Activated CD4-positive, alpha-beta memory T cell treated with anti-CD3 and anti-CD28 coated beads, Interleukin-2, amount 10 ng/mL, durations not matched to agents 7 days and 5 days (primary cell): ENCODE measurements around the gene PROCR. TPM values are rescaled to one million over a fixed set of nuclear protein-coding genes. Genes with fewer than 3 reads are reported as not detected.
A peak's percentile ranks its signal among the peaks of the same experiment; 100 is the strongest.

ENCODE experiments used
- CTCF ChIA-PET: fragments of 350-600 bp; sonication (Branson Sonifier 250); formaldehyde crosslinking; loops from one replicate; lab custom pipeline; 2021; ENCODE audit warnings: antibody characterized with exemption, inconsistent platforms; lab: Charles Lee
- POLR2A ChIA-PET: fragments of 350-600 bp; sonication (Branson Sonifier 250); formaldehyde crosslinking; loops from one replicate; lab custom pipeline; 2021; ENCODE audit warnings: antibody characterized with exemption; lab: Charles Lee
- DNase-seq: peaks from one replicate; pipeline ENCODE4 v3.0.0-alpha.2; 2020
- H3K27ac Mint-ChIP-seq: one replicate; pipeline ENCODE4 v1.8.0; 2021; ENCODE audit warnings: mild to moderate bottlenecking, mixed read lengths
- H3K27me3 Mint-ChIP-seq: one replicate; pipeline ENCODE4 v1.8.0; 2021; ENCODE audit warnings: mixed read lengths
- H3K36me3 Mint-ChIP-seq: one replicate; pipeline ENCODE4 v1.8.0; 2021; ENCODE audit warnings: low read depth, mixed read lengths
- H3K4me1 Mint-ChIP-seq: one replicate; pipeline ENCODE4 v1.8.0; 2021; ENCODE audit warnings: mixed read lengths
- H3K4me3 Mint-ChIP-seq: one replicate; pipeline ENCODE4 v1.8.0; 2021; ENCODE audit warnings: mild to moderate bottlenecking, mixed read lengths
- H3K9me3 Mint-ChIP-seq: one replicate; pipeline ENCODE4 v1.8.0; 2021; ENCODE audit warnings: mixed read lengths
- total RNA-seq, 2 experiments: library from RNA; stranded (reverse); gene quantifications; one replicate each; pipeline ENCODE4 v1.2.3, GENCODE V29; 2021

Gene PROCR
- total RNA-seq: under 1 TPM; 0.88 to 0.95 TPM

GRCh38 chr20:35171753-35172433 is at the start of gene PROCR:
Gene PROCR (plus strand): TSS chr20:35172072. CDS start chr20:35172155, 83 bp downstream.
- DNase-seq: no peak
- CTCF ChIA-PET: no interaction called here
- no peak within 1 kb of the TSS for H3K27ac Mint-ChIP-seq

DNA sequence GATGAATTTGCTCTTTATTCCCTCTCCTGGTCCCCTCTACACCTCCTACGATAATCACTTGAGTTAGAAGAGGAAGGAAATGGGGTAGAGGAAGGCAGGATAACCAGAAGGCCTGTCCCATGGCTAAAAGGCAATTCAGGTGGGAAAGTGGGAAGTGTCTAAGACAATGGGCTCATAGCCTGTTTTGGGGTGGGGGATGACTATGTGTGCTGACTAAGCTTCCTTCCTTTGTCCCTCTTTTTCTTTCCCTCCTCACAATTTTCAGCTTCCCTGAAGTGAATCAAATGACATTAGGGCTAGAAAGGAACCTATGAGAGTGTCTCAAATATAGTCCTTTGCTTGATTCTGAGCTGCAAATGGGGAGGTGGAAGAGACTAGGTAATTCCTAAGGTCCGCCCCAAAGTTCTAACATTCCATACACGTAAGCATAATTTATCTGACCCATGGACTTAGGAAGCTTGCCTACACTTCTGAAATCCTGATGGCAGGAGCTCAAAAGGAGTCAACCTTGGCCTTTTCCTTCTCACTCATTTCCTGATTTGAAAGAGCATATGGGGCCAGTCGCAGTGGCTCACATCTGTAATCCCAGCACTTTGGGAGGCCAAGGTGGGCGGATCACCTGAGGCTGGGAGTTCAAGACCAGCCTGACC is 49.0 kb upstream of the PROCR start:
- CTCF ChIA-PET: interaction anchor here (1.2 kb wide), 1 partner anchor 27 kb away, joined by 3 read pairs; no protein-coding TSS in a partner anchor
- POLR2A ChIA-PET: no interaction called here
- Mint-ChIP-seq H3K4me1 (peaks cover 9% of the 10 kb centered on the region), H3K4me3 (no peak overlapping the region), H3K36me3 (peaks cover 71% of the 10 kb centered on the region), H3K27ac (no peak overlapping the region), H3K9me3 (no peaks in the 10 kb centered on the region), H3K27me3 (no peaks in the 10 kb centered on the region)
- no peak for DNase-seq

More at GRCh38 chr20:35171753-35172433, at the start of gene PROCR:
- H3K4me1 Mint-ChIP-seq: peaks cover 13% of the 10 kb centered on the region
- no peaks in the 10 kb centered on the region for H3K27me3 Mint-ChIP-seq
- H3K4me3 Mint-ChIP-seq: peak within 1 kb of the TSS; percentile 48
- POLR2A ChIA-PET: no interaction called here
- no peaks in the 10 kb centered on the region for H3K9me3 Mint-ChIP-seq
- H3K36me3 Mint-ChIP-seq: no peaks in the 10 kb centered on the region

DNA sequence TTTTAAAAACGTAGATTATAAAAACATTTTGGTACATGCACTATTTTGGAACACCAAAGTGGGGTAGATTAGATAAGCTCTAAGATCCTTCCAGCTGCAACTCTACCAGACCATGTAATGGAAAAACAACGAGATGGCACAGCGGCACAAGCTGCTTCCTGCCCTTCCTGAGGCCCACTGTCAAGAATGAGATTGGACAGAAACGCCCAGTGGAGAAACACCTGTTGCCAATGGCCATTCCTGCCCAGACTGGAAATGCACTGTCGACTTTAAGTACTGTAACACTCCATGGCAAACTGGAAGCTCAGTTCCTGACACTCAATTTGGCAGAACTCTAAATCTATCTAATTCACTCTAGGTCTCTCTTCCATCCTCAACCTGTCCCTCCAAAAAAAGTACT is 46.1 kb upstream of the PROCR start:
- Mint-ChIP-seq H3K9me3 (no peaks in the 10 kb centered on the region), H3K27me3 (no peaks in the 10 kb centered on the region), H3K4me3 (no peak overlapping the region), H3K4me1 (peaks cover 4% of the 10 kb centered on the region), H3K36me3 (peaks cover 55% of the 10 kb centered on the region), H3K27ac (no peak overlapping the region)
- DNase-seq: no peak
- ChIA-PET CTCF (no interaction called here), POLR2A (no interaction called here)

DNA sequence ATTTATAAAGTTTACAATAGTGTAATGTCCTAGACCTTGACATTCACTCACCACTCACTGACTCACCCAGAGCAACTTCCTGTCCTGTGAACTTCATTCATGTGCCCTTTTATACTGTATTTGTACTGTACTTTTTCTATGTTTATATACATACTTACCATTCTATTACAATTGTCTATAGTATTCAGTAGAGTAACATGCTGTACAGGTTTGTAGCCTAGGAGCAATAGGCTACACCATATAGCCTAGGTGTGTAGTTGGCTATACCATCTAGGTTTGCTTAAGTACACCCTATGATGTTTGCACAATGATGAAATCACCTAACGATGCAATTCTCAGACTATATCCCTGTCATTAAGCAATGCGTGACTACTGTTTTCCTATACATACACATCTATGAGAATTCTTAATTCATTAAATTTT is 42.2 kb upstream of the PROCR start:
- peaks cover 53% of the 10 kb centered on the region for H3K36me3 Mint-ChIP-seq
- H3K4me3 Mint-ChIP-seq: no peak overlapping the region
- no peaks in the 10 kb centered on the region for H3K27me3 Mint-ChIP-seq
- ChIA-PET POLR2A (interaction anchor here (1.7 kb wide), 1 partner anchor 11 kb away, joined by 4 read pairs; no protein-coding TSS in a partner anchor), CTCF (no interaction called here)
- peaks cover 2% of the 10 kb centered on the region for H3K4me1 Mint-ChIP-seq
- H3K9me3 Mint-ChIP-seq: no peaks in the 10 kb centered on the region
- H3K27ac Mint-ChIP-seq: no peak overlapping the region
- no peak for DNase-seq

GRCh38 chr20:35131934-35132333 is 39.9 kb upstream of the PROCR start:
- peaks cover 2% of the 10 kb centered on the region for H3K4me1 Mint-ChIP-seq
- H3K9me3 Mint-ChIP-seq: no peaks in the 10 kb centered on the region
- no peak overlapping the region for H3K27ac Mint-ChIP-seq
- no peak overlapping the region for H3K4me3 Mint-ChIP-seq
- DNase-seq: no peak
- peaks cover 49% of the 10 kb centered on the region for H3K36me3 Mint-ChIP-seq
- ChIA-PET POLR2A (no interaction called here), CTCF (interaction anchor here (0.6 kb wide), 1 partner anchor 13 kb away, joined by 4 read pairs; no protein-coding TSS in a partner anchor)
- no peaks in the 10 kb centered on the region for H3K27me3 Mint-ChIP-seq

DNA sequence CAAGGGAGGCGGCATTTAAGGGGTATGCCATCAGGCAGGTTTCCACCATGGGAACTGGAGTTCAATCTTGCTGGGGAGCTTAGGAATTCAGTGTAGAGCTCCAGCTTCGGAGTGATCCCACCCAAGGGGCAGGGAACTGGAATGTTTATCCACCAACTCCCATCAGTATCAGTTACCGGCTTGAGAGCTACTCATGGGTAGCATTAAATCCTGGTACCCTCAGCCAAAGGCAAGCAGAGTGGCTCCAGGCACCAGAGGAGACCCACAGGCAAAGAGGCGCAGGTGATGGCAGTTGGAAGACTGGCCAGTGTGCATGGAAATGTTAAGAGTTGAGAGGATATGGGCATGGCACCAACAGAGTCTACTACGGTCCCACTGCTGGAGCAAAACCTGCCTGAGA is 38.8 kb upstream of the PROCR start:
- no peak for DNase-seq
- Mint-ChIP-seq H3K9me3 (no peaks in the 10 kb centered on the region), H3K4me3 (no peak overlapping the region), H3K36me3 (peaks cover 49% of the 10 kb centered on the region), H3K27me3 (no peaks in the 10 kb centered on the region), H3K27ac (no peak overlapping the region), H3K4me1 (peaks cover 2% of the 10 kb centered on the region)
- ChIA-PET CTCF (interaction anchor here (1.6 kb wide), 1 partner anchor 37 kb away, joined by 5 read pairs; no protein-coding TSS in a partner anchor), POLR2A (interaction anchor here (0.8 to 1.9 kb wide), 3 partner anchors 10 to 33 kb away, joined by 3 to 9 read pairs (median 3); partner anchors contain the start of gene EDEM2)

- Mint-ChIP-seq H3K27ac (peak overlapping the region; percentile 16), H3K36me3 (peaks cover 49% of the 10 kb centered on the region), H3K9me3 (no peaks in the 10 kb centered on the region), H3K27me3 (no peaks in the 10 kb centered on the region), H3K4me1 (peaks cover 2% of the 10 kb centered on the region), H3K4me3 (no peak overlapping the region)
- DNase-seq: no peak
- POLR2A ChIA-PET: interaction anchor here (1.9 kb wide), 1 partner anchor 13 kb away, joined by 9 read pairs; the partner anchor contains the start of gene EDEM2
- CTCF ChIA-PET: interaction anchor here (0.9 to 1.6 kb wide), 2 partner anchors 37 to 298 kb away, joined by 4 to 5 read pairs; no protein-coding TSS in a partner anchor
Observed at GRCh38 chr20:35133735-35134134, 38.1 kb upstream of the PROCR start.

GRCh38 chr20:35134472-35134871 is 37.4 kb upstream of the PROCR start:
- Mint-ChIP-seq H3K27me3 (no peaks in the 10 kb centered on the region), H3K27ac (no peak overlapping the region), H3K4me3 (no peak overlapping the region), H3K36me3 (peaks cover 49% of the 10 kb centered on the region), H3K4me1 (peaks cover 2% of the 10 kb centered on the region), H3K9me3 (no peaks in the 10 kb centered on the region)
- CTCF ChIA-PET: interaction anchor here (0.9 to 1.6 kb wide), 2 partner anchors 38 to 299 kb away, joined by 4 to 5 read pairs; no protein-coding TSS in a partner anchor
- no peak for DNase-seq
- POLR2A ChIA-PET: interaction anchor here (1.9 kb wide), 1 partner anchor 13 kb away, joined by 9 read pairs; the partner anchor contains the start of gene EDEM2

GRCh38 chr20:35134880-35135279 is 37.0 kb upstream of the PROCR start:
- Mint-ChIP-seq H3K36me3 (peaks cover 49% of the 10 kb centered on the region), H3K4me1 (no peaks in the 10 kb centered on the region), H3K9me3 (no peaks in the 10 kb centered on the region), H3K27me3 (no peaks in the 10 kb centered on the region), H3K27ac (no peak overlapping the region), H3K4me3 (no peak overlapping the region)
- DNase-seq: no peak
- POLR2A ChIA-PET: no interaction called here
- CTCF ChIA-PET: interaction anchor here (1.6 kb wide), 1 partner anchor 38 kb away, joined by 5 read pairs; no protein-coding TSS in a partner anchor

DNA sequence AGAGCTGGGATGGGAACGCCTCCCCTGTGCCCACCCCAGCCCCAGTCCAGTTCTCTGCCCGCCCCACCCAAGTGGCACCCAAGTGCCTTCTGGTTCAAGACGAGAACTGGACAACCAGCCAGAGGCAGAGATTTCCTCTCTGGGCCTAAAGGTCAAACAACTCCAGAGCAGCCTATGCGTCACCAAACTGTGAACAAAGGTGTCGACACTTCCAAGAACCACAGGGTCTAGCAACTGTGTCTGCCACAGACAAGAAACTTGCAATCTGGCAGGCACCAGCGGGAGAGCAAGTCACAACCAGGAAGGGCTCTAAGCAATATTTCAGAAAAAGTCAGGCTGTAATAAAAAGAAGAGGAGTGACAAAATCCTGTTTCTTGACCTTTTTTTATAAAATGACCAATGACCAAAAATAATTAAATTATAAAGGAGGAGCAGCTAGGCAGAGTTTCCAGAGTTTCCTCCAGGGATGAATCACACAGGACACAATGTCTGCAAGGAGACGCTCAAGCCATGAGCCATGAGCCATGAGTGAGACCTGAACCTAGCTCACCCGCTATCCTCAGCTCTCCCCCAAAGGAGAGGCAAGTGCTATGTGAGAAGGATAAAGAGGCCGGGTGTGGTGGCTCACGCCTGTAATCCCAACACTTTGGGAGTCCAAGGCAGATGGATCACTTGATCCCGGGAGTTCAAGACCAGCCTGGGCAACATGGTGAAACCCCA is 35.8 kb upstream of the PROCR start:
- Mint-ChIP-seq H3K27me3 (no peaks in the 10 kb centered on the region), H3K4me3 (no peak overlapping the region), H3K36me3 (peaks cover 50% of the 10 kb centered on the region), H3K9me3 (no peaks in the 10 kb centered on the region), H3K27ac (no peak overlapping the region), H3K4me1 (no peaks in the 10 kb centered on the region)
- ChIA-PET POLR2A (interaction anchor here (0.7 kb wide), 1 partner anchor 18 kb away, joined by 3 read pairs; no protein-coding TSS in a partner anchor), CTCF (interaction anchor here (1.2 kb wide), 1 partner anchor 9 kb away, joined by 6 read pairs; no protein-coding TSS in a partner anchor)
- DNase-seq: no peak

GRCh38 chr20:35144694-35145093 is 27.2 kb upstream of the PROCR start:
- POLR2A ChIA-PET: interaction anchor here (0.6 to 1.1 kb wide), 5 partner anchors 49 to 127 kb away, joined by 3 to 6 read pairs (median 3); no protein-coding TSS in a partner anchor
- H3K9me3 Mint-ChIP-seq: no peaks in the 10 kb centered on the region
- no peaks in the 10 kb centered on the region for H3K27me3 Mint-ChIP-seq
- peak overlapping the region; percentile 61 for H3K27ac Mint-ChIP-seq
- H3K4me1 Mint-ChIP-seq: peaks cover 34% of the 10 kb centered on the region
- H3K4me3 Mint-ChIP-seq: no peak overlapping the region
- H3K36me3 Mint-ChIP-seq: peaks cover 46% of the 10 kb centered on the region
- CTCF ChIA-PET: interaction anchor here (0.5 to 4.0 kb wide), 28 partner anchors 8 to 312 kb away, joined by 3 to 83 read pairs (median 4); partner anchors contain the start of genes ACSS2, EIF6 and GGT7
- DNase-seq: no peak

- Mint-ChIP-seq H3K4me3 (peak overlapping the region; percentile 51), H3K4me1 (peaks cover 34% of the 10 kb centered on the region), H3K9me3 (no peaks in the 10 kb centered on the region), H3K36me3 (peaks cover 43% of the 10 kb centered on the region), H3K27ac (peak overlapping the region; percentile 61), H3K27me3 (no peaks in the 10 kb centered on the region)
- DNase-seq: no peak
- CTCF ChIA-PET: interaction anchor here (0.5 to 4.0 kb wide), 28 partner anchors 9 to 312 kb away, joined by 3 to 83 read pairs (median 4); partner anchors contain the start of genes ACSS2, EIF6 and GGT7
- POLR2A ChIA-PET: interaction anchor here (0.6 to 1.1 kb wide), 5 partner anchors 49 to 126 kb away, joined by 3 to 6 read pairs (median 3); no protein-coding TSS in a partner anchor
Observed at GRCh38 chr20:35145141-35145564, 26.7 kb upstream of the PROCR start.
